GM23338 (cell line): ENCODE data around the gene RNF166. TPM values are rescaled to one million over a fixed set of nuclear protein-coding genes. Genes with fewer than 3 reads are reported as not detected.

Source experiments
- ATAC-seq: fragments of 200-7000 bp; cut with Tn5 transposase; 3 replicates; pipeline ENCODE4 v1.9.1; 2020
- DNase-seq: peaks from one replicate; pipeline ENCODE4 v3.0.0-alpha.2; 2015; ENCODE audit warnings: low spot score
- H2AFZ ChIP-seq: fragments of 200-600 bp; sonication (generic); 2 replicates; pipeline ENCODE4 v1.8.0; 2016; ENCODE audit warnings: antibody characterized with exemption, mild to moderate bottlenecking, moderate library complexity
- H3F3A ChIP-seq: fragments of 200-600 bp; sonication (generic); replicated peaks from 2 replicates; pipeline ENCODE4 v1.8.0; 2017; ENCODE audit warnings: antibody characterized with exemption, mixed run types, low read depth
- H3K27ac ChIP-seq: fragments of 200-600 bp; sonication (generic); 2 replicates; pipeline ENCODE4 v1.6.1; 2016; ENCODE audit warnings: low read depth
- H3K27me3 ChIP-seq: fragments of 200-600 bp; sonication (generic); 2 replicates; pipeline ENCODE4 v1.8.0; 2016; ENCODE audit warnings: mild to moderate bottlenecking, mixed run types, moderate library complexity; ENCODE audit not compliant: insufficient read depth
- H3K36me3 ChIP-seq: fragments of 200-600 bp; sonication (generic); 2 replicates; pipeline ENCODE4 v1.8.0; 2016; ENCODE audit warnings: mild to moderate bottlenecking; ENCODE audit not compliant: insufficient read depth
- H3K4me1 ChIP-seq: fragments of 200-600 bp; sonication (generic); 2 replicates; pipeline ENCODE4 v1.8.0; 2016; ENCODE audit warnings: mild to moderate bottlenecking, moderate library complexity; ENCODE audit not compliant: insufficient read depth
- H3K4me2 ChIP-seq: fragments of 200-600 bp; sonication (generic); 2 replicates; pipeline ENCODE4 v1.7.1; 2017; ENCODE audit warnings: mixed run types
- H3K4me3 ChIP-seq: fragments of 200-600 bp; sonication (generic); 2 replicates; pipeline ENCODE4 v1.6.1; 2016; ENCODE audit warnings: mixed run types
- H3K79me2 ChIP-seq: fragments of 200-600 bp; sonication (generic); replicated peaks from 2 replicates; pipeline ENCODE4 v1.8.0; 2017; ENCODE audit warnings: mild to moderate bottlenecking; ENCODE audit not compliant: insufficient read depth
- H3K9me2 ChIP-seq: fragments of 200-600 bp; sonication (generic); 2 replicates; pipeline ENCODE4 v1.8.0; 2017; ENCODE audit not compliant: insufficient read depth
- H4K20me1 ChIP-seq: fragments of 200-600 bp; sonication (generic); replicated peaks from 2 replicates; pipeline ENCODE4 v1.8.0; 2017; ENCODE audit warnings: mild to moderate bottlenecking; ENCODE audit not compliant: insufficient read depth
- H3K27ac Mint-ChIP-seq: 2 replicates; pipeline ENCODE4 v1.8.0; 2020; ENCODE audit warnings: inconsistent platforms, mild to moderate bottlenecking, moderate library complexity, mixed read lengths
- H3K27me3 Mint-ChIP-seq: 3 replicates; pipeline ENCODE4 v1.8.0; 2022; ENCODE audit warnings: low read depth, mild to moderate bottlenecking, moderate library complexity, mixed read lengths, inconsistent platforms; ENCODE audit not compliant: insufficient read depth, poor library complexity
- H3K36me3 Mint-ChIP-seq: 3 replicates; pipeline ENCODE4 v1.8.0; 2021; ENCODE audit warnings: low read depth, mild to moderate bottlenecking, inconsistent platforms, moderate library complexity, mixed read lengths
- H3K4me1 Mint-ChIP-seq: 3 replicates; pipeline ENCODE4 v1.8.0; 2020; ENCODE audit warnings: mild to moderate bottlenecking, inconsistent platforms, mixed read lengths
- H3K4me3 Mint-ChIP-seq: 3 replicates; pipeline ENCODE4 v1.8.0; 2021; ENCODE audit warnings: moderate library complexity, mild to moderate bottlenecking, inconsistent platforms, mixed read lengths
- H3K9me3 Mint-ChIP-seq: 3 replicates; pipeline ENCODE4 v1.8.0; 2020; ENCODE audit warnings: moderate library complexity, mild to moderate bottlenecking, inconsistent platforms, mixed read lengths
- CREB1 ChIP-seq: fragments of 250-450 bp; sonication (Bioruptor Pico); IDR thresholded peaks from 2 replicates; pipeline ENCODE4 v1.5.0; 2020; ENCODE audit warnings: low read depth, mild to moderate bottlenecking, moderate library complexity
- CTCF ChIP-seq, 2 experiments: fragments of 200-600 bp in 1 of 2; sonication (generic) in 1 of 2; conservative IDR thresholded peaks; 2 replicates each; pipeline versions ENCODE4 v1.5.1 to v1.6.1; 2016 to 2017; ENCODE audit warnings: antibody characterized with exemption in 2 of 2, low read depth in 2 of 2, mild to moderate bottlenecking in 2 of 2, moderate library complexity in 1 of 2
- ETS1 ChIP-seq: IDR thresholded peaks from 2 replicates; pipeline ENCODE4 v1.6.1; 2016; ENCODE audit warnings: antibody characterized with exemption
- EZH2 ChIP-seq: fragments of 200-600 bp; sonication (generic); IDR thresholded peaks from one replicate; pipeline ENCODE4 v1.8.0; 2017; ENCODE audit warnings: antibody characterized with exemption, mild to moderate bottlenecking, low read depth; ENCODE audit not compliant: unreplicated experiment
- EZH2phosphoT487 ChIP-seq: fragments of 200-600 bp; sonication (generic); IDR thresholded peaks from one replicate; pipeline ENCODE4 v1.8.1; 2018; ENCODE audit warnings: antibody characterized with exemption; ENCODE audit not compliant: unreplicated experiment
- JUNB ChIP-seq: IDR thresholded peaks from one replicate; pipeline ENCODE4 v1.6.1; 2016; ENCODE audit warnings: antibody characterized with exemption; ENCODE audit not compliant: unreplicated experiment
- POLR2AphosphoS5 ChIP-seq: IDR thresholded peaks from 2 replicates; pipeline ENCODE4 v1.6.1; 2016; ENCODE audit warnings: antibody characterized with exemption, low read depth
- ZNF331 ChIP-seq: fragments of 250-450 bp; sonication (Bioruptor Pico); IDR thresholded peaks from 2 replicates; pipeline ENCODE4 v1.5.0; 2020; ENCODE audit warnings: low read depth, mild to moderate bottlenecking, moderate library complexity
- polyA plus RNA-seq: library from polyadenylated mRNA; unstranded; fragments of >200 nt; fragmentation: Nextera tagmentation; extraction: Ambion mirVana; gene quantifications from 2 replicates; pipeline ENCODE4 v1.2.1, GENCODE V29; 2016
- total RNA-seq: library from RNA; depleted of rRNA; stranded (reverse); fragments of >200 nt; shearing (Covaris generic); gene quantifications from 2 replicates; pipeline ENCODE4 v1.2.3, GENCODE V29; 2014
- TF ChIP-seq, protein P1 (sequence below): fragments of 250-450 bp; sonication (Bioruptor Pico); IDR thresholded peaks from 2 replicates; pipeline ENCODE4 v1.5.0; 2020; ENCODE audit warnings: mild to moderate bottlenecking, moderate library complexity
- TF ChIP-seq, protein P2 (sequence below): IDR thresholded peaks from one replicate; pipeline ENCODE4 v1.6.1; 2018; ENCODE audit warnings: antibody characterized with exemption; ENCODE audit not compliant: unreplicated experiment

The RNF166 gene
- total and polyA plus RNA-seq, 2 experiments from 2014 or later, result 24.9 to 43.4 TPM

DNA sequence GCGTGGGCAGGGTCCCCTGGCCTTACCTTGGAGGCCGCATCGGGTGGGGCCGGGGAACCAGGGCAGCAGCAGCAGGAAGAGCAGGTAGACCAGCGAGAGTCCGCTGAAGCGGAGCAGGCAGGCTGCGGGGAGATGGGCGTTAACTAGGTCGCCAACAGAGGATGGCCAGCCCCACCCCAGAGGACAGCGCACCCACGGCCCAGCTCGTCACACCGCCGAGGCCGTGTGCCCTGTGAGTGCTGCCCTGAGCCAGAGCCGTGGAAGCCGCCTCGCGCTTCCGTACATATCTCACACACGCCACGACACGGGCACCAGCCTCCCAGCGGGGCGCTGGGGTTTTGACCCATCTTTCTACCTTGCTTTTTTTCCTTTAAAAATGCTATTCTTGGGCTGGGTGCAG, 43.1 kb upstream of the RNF166 start (continued):
- no peak for TF ChIP-seq CTCF (conservative IDR thresholded peaks at IDR 0.05; ENCODE audit: low read depth in 2 of 2)

DNA sequence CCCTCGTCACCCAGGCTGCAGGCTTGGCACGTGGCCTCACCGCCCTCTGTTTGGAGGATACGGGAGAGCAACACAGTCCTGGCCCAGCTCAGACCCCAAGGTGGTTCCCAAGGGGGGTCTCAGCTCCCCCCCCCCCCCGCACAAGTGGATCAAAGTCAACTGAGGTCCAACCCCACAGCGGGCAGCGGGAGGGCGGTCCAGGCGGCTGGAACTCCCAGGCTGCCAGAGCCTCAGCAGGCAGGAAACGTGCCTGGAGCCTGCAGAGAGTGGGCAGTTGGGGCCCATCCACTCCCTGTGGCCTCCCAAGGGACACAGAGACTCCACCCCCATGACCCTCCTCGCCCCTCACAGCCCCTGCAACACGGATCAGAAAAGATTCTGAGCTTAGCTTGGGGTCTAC, 42.2 kb upstream of the RNF166 start:
- Mint-ChIP-seq H3K27me3 (peaks cover 8% of the 10 kb centered on the region), H3K36me3 (peaks cover 3% of the 10 kb centered on the region; the same call in 1 of the 3 replicates), H3K4me1 (peaks cover 7% of the 10 kb centered on the region; the same call in 2 of the 3 replicates), H3K27ac (no peak overlapping the region), H3K4me3 (no peak overlapping the region), H3K9me3 (no peaks in the 10 kb centered on the region)
- Histone ChIP-seq H3K4me1 (no peaks in the 10 kb centered on the region; the same call in 1 of the 2 replicates), H3K27ac (no peak overlapping the region), H3K27me3 (no peaks in the 10 kb centered on the region), H3K36me3 (no peaks in the 10 kb centered on the region), H3K9me2 (no peaks in the 10 kb centered on the region), H3F3A (no peaks in the 10 kb centered on the region), H3K4me2 (no peak overlapping the region), H3K79me2 (no peaks in the 10 kb centered on the region), H3K4me3 (no peak overlapping the region), H4K20me1 (no peaks in the 10 kb centered on the region), H2AFZ (no peak overlapping the region)
- ATAC-seq (no peak), DNase-seq (no peak)
- no peak for TF ChIP-seq EZH2phosphoT487
- TF ChIP-seq CREB1 (CRISPR knock-in tag), result no peak
- TF ChIP-seq JUNB, result no peak
- TF ChIP-seq ZNF331, result no peak
- TF ChIP-seq POLR2AphosphoS5, result no peak
- TF ChIP-seq CTCF (conservative IDR thresholded peaks at IDR 0.05; ENCODE audit: low read depth in 2 of 2), result no peak
- no peak for TF ChIP-seq EZH2
- TF ChIP-seq, protein P1, sequence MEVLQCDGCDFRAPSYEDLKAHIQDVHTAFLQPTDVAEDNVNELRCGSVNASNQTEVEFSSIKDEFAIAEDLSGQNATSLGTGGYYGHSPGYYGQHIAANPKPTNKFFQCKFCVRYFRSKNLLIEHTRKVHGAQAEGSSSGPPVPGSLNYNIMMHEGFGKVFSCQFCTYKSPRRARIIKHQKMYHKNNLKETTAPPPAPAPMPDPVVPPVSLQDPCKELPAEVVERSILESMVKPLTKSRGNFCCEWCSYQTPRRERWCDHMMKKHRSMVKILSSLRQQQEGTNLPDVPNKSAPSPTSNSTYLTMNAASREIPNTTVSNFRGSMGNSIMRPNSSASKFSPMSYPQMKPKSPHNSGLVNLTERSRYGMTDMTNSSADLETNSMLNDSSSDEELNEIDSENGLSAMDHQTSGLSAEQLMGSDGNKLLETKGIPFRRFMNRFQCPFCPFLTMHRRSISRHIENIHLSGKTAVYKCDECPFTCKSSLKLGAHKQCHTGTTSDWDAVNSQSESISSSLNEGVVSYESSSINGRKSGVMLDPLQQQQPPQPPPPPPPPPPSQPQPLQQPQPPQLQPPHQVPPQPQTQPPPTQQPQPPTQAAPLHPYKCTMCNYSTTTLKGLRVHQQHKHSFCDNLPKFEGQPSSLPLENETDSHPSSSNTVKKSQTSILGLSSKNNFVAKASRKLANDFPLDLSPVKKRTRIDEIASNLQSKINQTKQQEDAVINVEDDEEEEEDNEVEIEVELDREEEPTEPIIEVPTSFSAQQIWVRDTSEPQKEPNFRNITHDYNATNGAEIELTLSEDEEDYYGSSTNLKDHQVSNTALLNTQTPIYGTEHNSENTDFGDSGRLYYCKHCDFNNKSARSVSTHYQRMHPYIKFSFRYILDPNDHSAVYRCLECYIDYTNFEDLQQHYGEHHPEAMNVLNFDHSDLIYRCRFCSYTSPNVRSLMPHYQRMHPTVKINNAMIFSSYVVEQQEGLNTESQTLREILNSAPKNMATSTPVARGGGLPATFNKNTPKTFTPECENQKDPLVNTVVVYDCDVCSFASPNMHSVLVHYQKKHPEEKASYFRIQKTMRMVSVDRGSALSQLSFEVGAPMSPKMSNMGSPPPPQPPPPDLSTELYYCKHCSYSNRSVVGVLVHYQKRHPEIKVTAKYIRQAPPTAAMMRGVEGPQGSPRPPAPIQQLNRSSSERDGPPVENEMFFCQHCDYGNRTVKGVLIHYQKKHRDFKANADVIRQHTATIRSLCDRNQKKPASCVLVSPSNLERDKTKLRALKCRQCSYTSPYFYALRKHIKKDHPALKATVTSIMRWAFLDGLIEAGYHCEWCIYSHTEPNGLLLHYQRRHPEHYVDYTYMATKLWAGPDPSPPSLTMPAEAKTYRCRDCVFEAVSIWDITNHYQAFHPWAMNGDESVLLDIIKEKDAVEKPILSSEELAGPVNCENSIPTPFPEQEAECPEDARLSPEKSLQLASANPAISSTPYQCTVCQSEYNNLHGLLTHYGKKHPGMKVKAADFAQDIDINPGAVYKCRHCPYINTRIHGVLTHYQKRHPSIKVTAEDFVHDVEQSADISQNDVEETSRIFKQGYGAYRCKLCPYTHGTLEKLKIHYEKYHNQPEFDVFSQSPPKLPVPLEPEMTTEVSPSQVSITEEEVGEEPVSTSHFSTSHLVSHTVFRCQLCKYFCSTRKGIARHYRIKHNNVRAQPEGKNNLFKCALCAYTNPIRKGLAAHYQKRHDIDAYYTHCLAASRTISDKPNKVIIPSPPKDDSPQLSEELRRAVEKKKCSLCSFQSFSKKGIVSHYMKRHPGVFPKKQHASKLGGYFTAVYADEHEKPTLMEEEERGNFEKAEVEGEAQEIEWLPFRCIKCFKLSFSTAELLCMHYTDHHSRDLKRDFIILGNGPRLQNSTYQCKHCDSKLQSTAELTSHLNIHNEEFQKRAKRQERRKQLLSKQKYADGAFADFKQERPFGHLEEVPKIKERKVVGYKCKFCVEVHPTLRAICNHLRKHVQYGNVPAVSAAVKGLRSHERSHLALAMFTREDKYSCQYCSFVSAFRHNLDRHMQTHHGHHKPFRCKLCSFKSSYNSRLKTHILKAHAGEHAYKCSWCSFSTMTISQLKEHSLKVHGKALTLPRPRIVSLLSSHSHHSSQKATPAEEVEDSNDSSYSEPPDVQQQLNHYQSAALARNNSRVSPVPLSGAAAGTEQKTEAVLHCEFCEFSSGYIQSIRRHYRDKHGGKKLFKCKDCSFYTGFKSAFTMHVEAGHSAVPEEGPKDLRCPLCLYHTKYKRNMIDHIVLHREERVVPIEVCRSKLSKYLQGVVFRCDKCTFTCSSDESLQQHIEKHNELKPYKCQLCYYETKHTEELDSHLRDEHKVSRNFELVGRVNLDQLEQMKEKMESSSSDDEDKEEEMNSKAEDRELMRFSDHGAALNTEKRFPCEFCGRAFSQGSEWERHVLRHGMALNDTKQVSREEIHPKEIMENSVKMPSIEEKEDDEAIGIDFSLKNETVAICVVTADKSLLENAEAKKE (CRISPR knock-in tag), result no peak
- TF ChIP-seq ETS1, result no peak
- TF ChIP-seq, protein P2, sequence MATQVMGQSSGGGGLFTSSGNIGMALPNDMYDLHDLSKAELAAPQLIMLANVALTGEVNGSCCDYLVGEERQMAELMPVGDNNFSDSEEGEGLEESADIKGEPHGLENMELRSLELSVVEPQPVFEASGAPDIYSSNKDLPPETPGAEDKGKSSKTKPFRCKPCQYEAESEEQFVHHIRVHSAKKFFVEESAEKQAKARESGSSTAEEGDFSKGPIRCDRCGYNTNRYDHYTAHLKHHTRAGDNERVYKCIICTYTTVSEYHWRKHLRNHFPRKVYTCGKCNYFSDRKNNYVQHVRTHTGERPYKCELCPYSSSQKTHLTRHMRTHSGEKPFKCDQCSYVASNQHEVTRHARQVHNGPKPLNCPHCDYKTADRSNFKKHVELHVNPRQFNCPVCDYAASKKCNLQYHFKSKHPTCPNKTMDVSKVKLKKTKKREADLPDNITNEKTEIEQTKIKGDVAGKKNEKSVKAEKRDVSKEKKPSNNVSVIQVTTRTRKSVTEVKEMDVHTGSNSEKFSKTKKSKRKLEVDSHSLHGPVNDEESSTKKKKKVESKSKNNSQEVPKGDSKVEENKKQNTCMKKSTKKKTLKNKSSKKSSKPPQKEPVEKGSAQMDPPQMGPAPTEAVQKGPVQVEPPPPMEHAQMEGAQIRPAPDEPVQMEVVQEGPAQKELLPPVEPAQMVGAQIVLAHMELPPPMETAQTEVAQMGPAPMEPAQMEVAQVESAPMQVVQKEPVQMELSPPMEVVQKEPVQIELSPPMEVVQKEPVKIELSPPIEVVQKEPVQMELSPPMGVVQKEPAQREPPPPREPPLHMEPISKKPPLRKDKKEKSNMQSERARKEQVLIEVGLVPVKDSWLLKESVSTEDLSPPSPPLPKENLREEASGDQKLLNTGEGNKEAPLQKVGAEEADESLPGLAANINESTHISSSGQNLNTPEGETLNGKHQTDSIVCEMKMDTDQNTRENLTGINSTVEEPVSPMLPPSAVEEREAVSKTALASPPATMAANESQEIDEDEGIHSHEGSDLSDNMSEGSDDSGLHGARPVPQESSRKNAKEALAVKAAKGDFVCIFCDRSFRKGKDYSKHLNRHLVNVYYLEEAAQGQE, result no peak
